ENCODE data around the gene ERMAP. TPM values are rescaled to one million over a fixed set of nuclear protein-coding genes. Genes with fewer than 3 reads are reported as not detected.

ERMAP gene
- total RNA-seq (1 to 10 TPM; 6.4 to 8.9 TPM), total RNA-seq (13.6 to 19.2 reads per million in 2 donors)

- DNase-seq (peak; percentile 93 to 98 (median 95)), ATAC-seq (peak; percentile 88)
- no peaks in the 10 kb centered on the region for H3K9me3 ChIP-seq (ENCODE audit: control insufficient read depth, low read length, poor library complexity, severe bottlenecking)
- Mint-ChIP-seq H3K4me3 (peak within 1 kb of the TSS; percentile 89), H3K27me3 (no peaks in the 10 kb centered on the region), H3K27ac (peak within 1 kb of the TSS; percentile 98), H3K36me3 (ENCODE audit: low read depth) (peaks cover 3% of the 10 kb centered on the region), H3K4me1 (peaks cover 24% of the 10 kb centered on the region)
Measured at GRCh38 chr1:42816585-42817439, at the start of gene ERMAP, which contains the start of gene SVBP. ERMAP (plus strand) TSS chr1:42817122; CDS start chr1:42830449, 13,327 bp downstream. SVBP (minus strand) TSS chr1:42817397; CDS start chr1:42816544, 853 bp downstream.

- DNase-seq = no peak
- Mint-ChIP-seq H3K27me3 (no peaks in the 10 kb centered on the region), H3K4me1 (peaks cover 11% of the 10 kb centered on the region), H3K4me3 (no peak overlapping the region), H3K27ac (peak overlapping the region; percentile 81), H3K36me3 (ENCODE audit: low read depth) (no peaks in the 10 kb centered on the region)
- H3K9me3 ChIP-seq (ENCODE audit: control insufficient read depth, low read length, poor library complexity, severe bottlenecking) = no peaks in the 10 kb centered on the region
- ATAC-seq = peak; percentile 31
Measured at GRCh38 chr1:42767510-42768000, 49.4 kb upstream of the ERMAP start.

GRCh38 chr1:42768172-42768571 lies 48.8 kb upstream of the ERMAP start:
- H3K27me3 Mint-ChIP-seq = no peaks in the 10 kb centered on the region
- peaks cover 15% of the 10 kb centered on the region for H3K4me1 Mint-ChIP-seq
- DNase-seq = no peak
- no peaks in the 10 kb centered on the region for H3K36me3 Mint-ChIP-seq (ENCODE audit: low read depth)
- no peaks in the 10 kb centered on the region for H3K9me3 ChIP-seq (ENCODE audit: control insufficient read depth, low read length, poor library complexity, severe bottlenecking)
- no peak for ATAC-seq
- H3K27ac Mint-ChIP-seq = peak overlapping the region; percentile 81
- no peak overlapping the region for H3K4me3 Mint-ChIP-seq

- Mint-ChIP-seq H3K4me3 (no peak overlapping the region), H3K4me1 (peaks cover 16% of the 10 kb centered on the region), H3K36me3 (ENCODE audit: low read depth) (no peaks in the 10 kb centered on the region), H3K27ac (peak overlapping the region; percentile 60), H3K27me3 (no peaks in the 10 kb centered on the region)
- H3K9me3 ChIP-seq (ENCODE audit: control insufficient read depth, low read length, poor library complexity, severe bottlenecking) = no peaks in the 10 kb centered on the region
- DNase-seq (no peak), ATAC-seq (no peak)
Measured at GRCh38 chr1:42769811-42770210, 47.1 kb upstream of the ERMAP start.

- no peak for DNase-seq
- H3K4me1 Mint-ChIP-seq = peaks cover 16% of the 10 kb centered on the region
- peak overlapping the region; percentile 60 for H3K27ac Mint-ChIP-seq
- H3K4me3 Mint-ChIP-seq = no peak overlapping the region
- H3K27me3 Mint-ChIP-seq = no peaks in the 10 kb centered on the region
- peaks cover 2% of the 10 kb centered on the region for H3K36me3 Mint-ChIP-seq (ENCODE audit: low read depth)
- H3K9me3 ChIP-seq (ENCODE audit: control insufficient read depth, low read length, poor library complexity, severe bottlenecking) = no peaks in the 10 kb centered on the region
- no peak for ATAC-seq
Measured at GRCh38 chr1:42773420-42773819, 43.5 kb upstream of the ERMAP start.

- no peaks in the 10 kb centered on the region for H3K9me3 ChIP-seq (ENCODE audit: control insufficient read depth, low read length, poor library complexity, severe bottlenecking)
- peaks cover 5% of the 10 kb centered on the region for H3K36me3 Mint-ChIP-seq (ENCODE audit: low read depth)
- no peaks in the 10 kb centered on the region for H3K27me3 Mint-ChIP-seq
- H3K4me1 Mint-ChIP-seq = peaks cover 19% of the 10 kb centered on the region
- H3K27ac Mint-ChIP-seq = no peak overlapping the region
- no peak for DNase-seq
- no peak overlapping the region for H3K4me3 Mint-ChIP-seq
- ATAC-seq = no peak
Measured at GRCh38 chr1:42774928-42775526, 41.9 kb upstream of the ERMAP start.

- no peaks in the 10 kb centered on the region for H3K27me3 Mint-ChIP-seq
- ATAC-seq (no peak), DNase-seq (no peak)
- no peak overlapping the region for H3K4me3 Mint-ChIP-seq
- peak overlapping the region; percentile 37 for H3K27ac Mint-ChIP-seq
- peaks cover 12% of the 10 kb centered on the region for H3K36me3 Mint-ChIP-seq (ENCODE audit: low read depth)
- peaks cover 14% of the 10 kb centered on the region for H3K4me1 Mint-ChIP-seq
- no peaks in the 10 kb centered on the region for H3K9me3 ChIP-seq (ENCODE audit: control insufficient read depth, low read length, poor library complexity, severe bottlenecking)
Measured at GRCh38 chr1:42776502-42776901, 40.4 kb upstream of the ERMAP start.

- no peak for DNase-seq
- Mint-ChIP-seq H3K4me1 (peaks cover 15% of the 10 kb centered on the region), H3K27ac (peak overlapping the region; percentile 49), H3K36me3 (ENCODE audit: low read depth) (peaks cover 15% of the 10 kb centered on the region), H3K27me3 (no peaks in the 10 kb centered on the region), H3K4me3 (no peak overlapping the region)
- ATAC-seq = peak; percentile 54
- H3K9me3 ChIP-seq (ENCODE audit: control insufficient read depth, low read length, poor library complexity, severe bottlenecking) = no peaks in the 10 kb centered on the region
Measured at GRCh38 chr1:42777852-42778251, 39.1 kb upstream of the ERMAP start.

GRCh38 chr1:42779725-42780124 lies 37.2 kb upstream of the ERMAP start:
- H3K27me3 Mint-ChIP-seq = no peaks in the 10 kb centered on the region
- H3K9me3 ChIP-seq (ENCODE audit: control insufficient read depth, low read length, poor library complexity, severe bottlenecking) = no peaks in the 10 kb centered on the region
- ATAC-seq (no peak), DNase-seq (no peak)
- no peak overlapping the region for H3K27ac Mint-ChIP-seq
- H3K36me3 Mint-ChIP-seq (ENCODE audit: low read depth) = peaks cover 15% of the 10 kb centered on the region
- H3K4me3 Mint-ChIP-seq = no peak overlapping the region
- peaks cover 16% of the 10 kb centered on the region for H3K4me1 Mint-ChIP-seq

GRCh38 chr1:42780176-42780575 lies 36.7 kb upstream of the ERMAP start:
- H3K27ac Mint-ChIP-seq = no peak overlapping the region
- no peaks in the 10 kb centered on the region for H3K27me3 Mint-ChIP-seq
- no peak for DNase-seq
- ATAC-seq = no peak
- H3K9me3 ChIP-seq (ENCODE audit: control insufficient read depth, low read length, poor library complexity, severe bottlenecking) = no peaks in the 10 kb centered on the region
- peaks cover 18% of the 10 kb centered on the region for H3K4me1 Mint-ChIP-seq
- peaks cover 15% of the 10 kb centered on the region for H3K36me3 Mint-ChIP-seq (ENCODE audit: low read depth)
- H3K4me3 Mint-ChIP-seq = no peak overlapping the region

- no peak overlapping the region for H3K4me3 Mint-ChIP-seq
Measured at GRCh38 chr1:42783092-42783491, 33.8 kb upstream of the ERMAP start.

GRCh38 chr1:42784547-42784945 lies 32.4 kb upstream of the ERMAP start:
- peak; percentile 8 for ATAC-seq
- Mint-ChIP-seq H3K27ac (peak overlapping the region; percentile 34), H3K4me3 (peak overlapping the region; percentile 89)

More at GRCh38 chr1:42783092-42783491, 33.8 kb upstream of the ERMAP start:
- no peak for ATAC-seq
- Mint-ChIP-seq H3K27me3 (no peaks in the 10 kb centered on the region), H3K27ac (peak overlapping the region; percentile 34), H3K36me3 (ENCODE audit: low read depth) (peaks cover 15% of the 10 kb centered on the region), H3K4me1 (peaks cover 25% of the 10 kb centered on the region)
- no peak for DNase-seq
- no peaks in the 10 kb centered on the region for H3K9me3 ChIP-seq (ENCODE audit: control insufficient read depth, low read length, poor library complexity, severe bottlenecking)

GRCh38 chr1:42784946-42785693 lies 31.8 kb upstream of the ERMAP start, which contains the start of gene TMEM269:
TMEM269 (plus strand) TSS chr1:42784991; CDS start chr1:42789894, 4,903 bp downstream.
- Mint-ChIP-seq H3K27ac (peak within 1 kb of the TSS; percentile 68), H3K36me3 (ENCODE audit: low read depth) (peaks cover 10% of the 10 kb centered on the region), H3K27me3 (no peaks in the 10 kb centered on the region), H3K4me3 (peak within 1 kb of the TSS; percentile 89), H3K4me1 (peaks cover 19% of the 10 kb centered on the region)
- H3K9me3 ChIP-seq (ENCODE audit: control insufficient read depth, low read length, poor library complexity, severe bottlenecking) = no peaks in the 10 kb centered on the region
- ATAC-seq (peak; percentile 86), DNase-seq (peak in 2 of 3 donors; percentile 18 to 24)

More at GRCh38 chr1:42784547-42784945, 32.4 kb upstream of the ERMAP start:
- Mint-ChIP-seq H3K4me1 (peaks cover 22% of the 10 kb centered on the region), H3K27me3 (no peaks in the 10 kb centered on the region), H3K36me3 (ENCODE audit: low read depth) (peaks cover 10% of the 10 kb centered on the region)
- H3K9me3 ChIP-seq (ENCODE audit: control insufficient read depth, low read length, poor library complexity, severe bottlenecking) = no peaks in the 10 kb centered on the region
- no peak for DNase-seq
